Right atrium auricular region (tissue), 2 donors: ENCODE results near the gene DHDDS. TPM values are rescaled to one million over a fixed set of nuclear protein-coding genes. Genes with fewer than 3 reads are reported as not detected.

Experiments used
- DNase-seq: peaks from one replicate; pipeline ENCODE4 v3.0.0-alpha.2; 2019; ENCODE audit warnings: low spot score
- H3K27ac ChIP-seq, 2 donors: fragments of 200-600 bp; sonication (generic); 1 replicate in 1 of 2; 2 replicates in 1 of 2; pipeline ENCODE4 v1.5.1; 2016 to 2019
- H3K27me3 ChIP-seq, 2 donors: fragments of 200-600 bp; sonication (generic); one replicate each; pipeline versions ENCODE4 v1.5.1 to v1.6.0; 2017 to 2019
- H3K36me3 ChIP-seq: fragments of 200-600 bp; sonication (generic); one replicate; pipeline ENCODE4 v1.5.1; 2016
- H3K4me1 ChIP-seq, 2 donors: fragments of 200-600 bp; sonication (generic); one replicate each; pipeline versions ENCODE4 v1.5.1 to v1.6.0; 2017 to 2019
- H3K4me3 ChIP-seq, 2 donors: fragments of 200-600 bp; sonication (generic); 1 replicate in 1 of 2; 2 replicates in 1 of 2; pipeline ENCODE4 v1.5.1; 2017 to 2019; ENCODE audit warnings: mild to moderate bottlenecking in 1 of 2, moderate library complexity in 1 of 2
- H3K9me3 ChIP-seq, 2 donors: fragments of 200-600 bp; sonication (generic); one replicate each; pipeline ENCODE4 v1.5.1; 2019
- CTCF ChIP-seq, 2 donors: fragments of 200-600 bp; sonication (generic); IDR thresholded peaks; one replicate each; pipeline ENCODE4 v1.5.1; 2019; ENCODE audit warnings: antibody characterized with exemption in 2 of 2
- total RNA-seq, 2 donors: library from RNA; depleted of rRNA; stranded (reverse); fragments of >200 nt; gene quantifications; one replicate each; pipeline ENCODE4 v1.1.0, GENCODE V29; 2016

DHDDS gene
- total RNA-seq, 2 donors from 2014 or later: 24.2 to 33.3 TPM

DNA sequence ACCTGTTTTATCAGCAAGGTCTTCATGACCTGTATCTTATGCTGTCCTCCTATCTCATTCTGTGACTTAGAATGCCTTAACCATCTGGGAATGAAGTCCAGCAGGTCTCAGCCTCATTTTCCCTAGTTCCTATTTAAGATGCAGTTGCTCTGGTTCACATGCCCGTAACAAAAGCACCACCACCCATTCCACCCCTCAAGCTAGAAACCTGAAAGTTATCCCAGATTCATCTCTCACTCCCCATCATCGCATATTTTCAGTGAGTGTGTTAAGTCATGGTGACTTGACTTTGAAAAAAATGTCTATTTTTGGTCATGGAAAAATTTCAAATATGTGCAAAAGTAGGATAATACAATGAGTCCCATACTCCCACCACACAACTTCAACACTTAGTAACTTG is 51.9 kb downstream of the DHDDS start:
- no peak for TF ChIP-seq CTCF (IDR thresholded peaks at IDR 0.05)
- Histone ChIP-seq H3K27me3 (no peaks in the 10 kb centered on the region), H3K27ac (no peak overlapping the region), H3K9me3 (no peaks in the 10 kb centered on the region), H3K36me3 (peaks cover 7% of the 10 kb centered on the region), H3K4me3 (no peak overlapping the region), H3K4me1 (no peaks in the 10 kb centered on the region)
- DNase-seq: no peak

- TF ChIP-seq CTCF (IDR thresholded peaks at IDR 0.05): no peak
Measured at GRCh38 chr1:26490155-26490554, 58.0 kb downstream of the DHDDS start.

GRCh38 chr1:26493267-26493666 is 61.1 kb downstream of the DHDDS start:
- TF ChIP-seq CTCF (IDR thresholded peaks at IDR 0.05): no peak
- H3K4me1 ChIP-seq: no peaks in the 10 kb centered on the region
- no peak for DNase-seq

More at GRCh38 chr1:26490155-26490554, 58.0 kb downstream of the DHDDS start:
- H3K27ac ChIP-seq: no peak overlapping the region
- no peaks in the 10 kb centered on the region for H3K4me1 ChIP-seq
- no peaks in the 10 kb centered on the region for H3K27me3 ChIP-seq
- H3K36me3 ChIP-seq: no peaks in the 10 kb centered on the region
- H3K4me3 ChIP-seq: no peak overlapping the region
- no peaks in the 10 kb centered on the region for H3K9me3 ChIP-seq
- DNase-seq: no peak

DNA sequence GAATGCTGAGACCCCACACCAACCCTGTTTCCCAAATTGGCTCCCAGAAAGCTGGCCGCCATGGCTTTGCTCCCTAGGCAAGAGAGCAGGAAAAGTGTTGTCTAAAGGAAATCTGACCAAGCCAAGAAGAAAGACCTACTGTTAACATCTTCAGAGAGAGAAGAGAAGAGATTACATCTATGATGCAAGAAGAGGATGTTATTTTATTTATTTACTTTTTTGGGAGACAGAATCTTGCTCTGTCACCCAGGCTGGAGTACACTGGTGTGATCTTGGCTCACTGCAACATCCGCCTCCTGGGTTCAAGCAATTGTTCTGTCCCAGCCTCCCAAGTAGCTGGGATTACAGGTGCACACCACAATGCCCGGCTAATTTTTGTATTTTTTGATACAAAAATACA is 61.8 kb downstream of the DHDDS start:
- no peaks in the 10 kb centered on the region for H3K4me1 ChIP-seq
- no peak overlapping the region for H3K4me3 ChIP-seq
- no peak overlapping the region for H3K27ac ChIP-seq
- no peak for DNase-seq
- H3K27me3 ChIP-seq: no peaks in the 10 kb centered on the region
- no peak for TF ChIP-seq CTCF (IDR thresholded peaks at IDR 0.05)
- H3K36me3 ChIP-seq: no peaks in the 10 kb centered on the region
- H3K9me3 ChIP-seq: no peaks in the 10 kb centered on the region

More at GRCh38 chr1:26493267-26493666, 61.1 kb downstream of the DHDDS start:
- H3K27ac ChIP-seq: no peak overlapping the region
- no peaks in the 10 kb centered on the region for H3K9me3 ChIP-seq
- no peaks in the 10 kb centered on the region for H3K27me3 ChIP-seq
- no peaks in the 10 kb centered on the region for H3K36me3 ChIP-seq
- H3K4me3 ChIP-seq: no peak overlapping the region

DNA sequence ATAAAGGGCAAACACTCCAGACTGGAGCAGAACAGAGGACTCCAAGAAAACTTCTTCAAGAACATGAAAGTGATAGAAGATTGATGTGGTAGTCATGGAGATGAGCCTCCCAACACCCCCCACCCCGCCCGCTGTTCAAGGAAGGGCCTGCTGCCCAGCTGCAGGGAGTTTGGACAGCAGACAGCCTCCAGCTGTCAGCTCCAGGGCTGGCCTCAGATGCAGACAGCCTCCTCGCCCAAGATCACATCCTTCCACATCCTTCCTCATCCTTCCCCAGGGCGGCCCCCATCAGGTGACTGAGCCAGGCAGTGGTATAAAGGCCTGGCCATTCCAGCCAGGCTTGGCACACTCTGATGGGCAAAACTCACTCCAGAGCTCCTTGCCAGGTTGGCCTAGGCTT is 64.7 kb downstream of the DHDDS start:
- H3K27ac ChIP-seq: no peak overlapping the region
- no peaks in the 10 kb centered on the region for H3K36me3 ChIP-seq
- no peak for TF ChIP-seq CTCF (IDR thresholded peaks at IDR 0.05)
- peaks cover 0 to 17% of the 10 kb centered on the region in 2 donors for H3K4me1 ChIP-seq
- H3K9me3 ChIP-seq: no peaks in the 10 kb centered on the region
- H3K4me3 ChIP-seq: no peak overlapping the region
- no peak for DNase-seq
- H3K27me3 ChIP-seq: no peaks in the 10 kb centered on the region

- Histone ChIP-seq H3K36me3 (no peaks in the 10 kb centered on the region), H3K4me1 (peaks cover 0 to 18% of the 10 kb centered on the region in 2 donors), H3K27me3 (no peaks in the 10 kb centered on the region), H3K27ac (no peak overlapping the region), H3K9me3 (no peaks in the 10 kb centered on the region), H3K4me3 (no peak overlapping the region)
- TF ChIP-seq CTCF (IDR thresholded peaks at IDR 0.05): no peak
- no peak for DNase-seq
Measured at GRCh38 chr1:26498894-26499293, 66.8 kb downstream of the DHDDS start.
